Nephron (organoid): ENCODE data around the gene LAMA4.
"Not testable (repeated sequence)": the region's sequence is repeated elsewhere in the genome, so short reads cannot be mapped to it uniquely, and the experiment has no call there.

Experiments used
- H3K27ac Mint-ChIP-seq, 3 experiments: 2 replicates each; pipeline ENCODE4 v1.8.0; 2020; ENCODE audit warnings: mixed read lengths in 3 of 3, mild to moderate bottlenecking in 2 of 3, moderate library complexity in 1 of 3
- H3K27me3 Mint-ChIP-seq: 2 replicates; pipeline ENCODE4 v1.8.0; 2021; ENCODE audit warnings: low read depth, mild to moderate bottlenecking, moderate library complexity, mixed read lengths
- H3K36me3 Mint-ChIP-seq: 2 replicates; pipeline ENCODE4 v1.8.0; 2020; ENCODE audit warnings: low read depth, mixed read lengths
- H3K4me1 Mint-ChIP-seq: 2 replicates; pipeline ENCODE4 v1.8.0; 2020; ENCODE audit warnings: mixed read lengths
- H3K4me3 Mint-ChIP-seq, 3 experiments: 2 replicates each; pipeline ENCODE4 v1.8.0; 2020; ENCODE audit warnings: mild to moderate bottlenecking in 3 of 3, mixed read lengths in 3 of 3, moderate library complexity in 2 of 3
- H3K9me3 Mint-ChIP-seq: 2 replicates; pipeline ENCODE4 v1.8.0; 2020; ENCODE audit warnings: mixed read lengths
- TF ChIP-seq, protein P1 (sequence below), 3 experiments: fragments of 200-600 bp; sonication (generic); IDR thresholded peaks; one replicate each; pipeline ENCODE4 v1.5.0; 2021; ENCODE audit warnings: antibody characterized with exemption in 3 of 3; ENCODE audit not compliant: unreplicated experiment in 3 of 3

LAMA4 gene

DNA sequence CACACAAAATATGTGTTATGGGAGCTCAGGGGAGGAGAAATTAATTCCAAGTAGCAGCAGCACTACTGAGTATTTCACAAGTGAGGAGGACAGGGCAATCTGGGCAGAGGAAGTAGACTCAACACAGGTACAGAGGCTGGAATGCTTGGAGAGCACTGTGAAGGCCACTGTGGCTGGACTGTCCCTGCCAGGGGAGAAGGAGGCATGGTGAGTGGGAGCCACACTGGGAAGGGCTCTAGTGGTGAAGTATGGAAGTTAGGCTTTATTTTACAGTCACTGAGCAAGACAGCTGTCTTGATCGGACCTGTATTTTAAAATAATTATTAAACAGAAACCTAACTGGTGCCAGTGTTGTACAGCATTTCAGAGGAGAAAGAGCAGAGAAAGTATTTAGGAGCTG lies 138.1 kb downstream of the LAMA4 start:
- no peak overlapping the region for H3K4me3 Mint-ChIP-seq

DNA sequence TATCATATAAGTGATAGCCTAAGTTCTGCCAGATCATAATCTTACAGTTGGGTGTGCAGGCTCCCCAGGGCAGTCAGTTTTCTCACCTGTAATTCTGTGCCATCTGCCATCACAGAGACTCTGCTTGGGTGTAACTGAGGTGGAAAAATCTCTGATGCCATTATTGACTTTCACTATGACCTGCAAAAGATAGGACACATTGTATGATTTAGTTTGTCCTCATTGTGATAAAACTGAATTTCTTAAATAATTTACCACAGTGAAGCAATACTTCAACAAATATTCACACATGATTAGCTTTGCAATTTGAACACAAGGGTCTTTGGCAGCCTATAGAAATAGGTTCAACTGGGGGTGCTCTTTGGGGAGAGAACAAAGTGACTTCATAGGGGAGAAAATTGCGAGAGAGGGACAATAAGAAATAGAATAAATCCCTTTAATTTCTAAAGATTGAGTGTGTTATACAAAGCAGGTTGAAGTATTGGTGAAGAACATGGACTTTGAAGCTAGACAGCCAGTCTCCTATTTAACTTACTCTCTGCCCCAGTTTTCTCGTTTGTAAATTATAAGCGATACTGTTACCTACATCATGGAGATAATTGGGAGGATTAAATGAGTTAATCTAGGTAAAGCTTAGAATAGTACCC lies 139.7 kb downstream of the LAMA4 start:
- no peaks in the 10 kb centered on the region for H3K9me3 Mint-ChIP-seq
- H3K4me1 Mint-ChIP-seq: peaks cover 27% of the 10 kb centered on the region
- no peaks in the 10 kb centered on the region for H3K27me3 Mint-ChIP-seq
- H3K4me3 Mint-ChIP-seq: no peak overlapping the region
- H3K36me3 Mint-ChIP-seq: peaks cover 47% of the 10 kb centered on the region
- TF ChIP-seq, protein P1, sequence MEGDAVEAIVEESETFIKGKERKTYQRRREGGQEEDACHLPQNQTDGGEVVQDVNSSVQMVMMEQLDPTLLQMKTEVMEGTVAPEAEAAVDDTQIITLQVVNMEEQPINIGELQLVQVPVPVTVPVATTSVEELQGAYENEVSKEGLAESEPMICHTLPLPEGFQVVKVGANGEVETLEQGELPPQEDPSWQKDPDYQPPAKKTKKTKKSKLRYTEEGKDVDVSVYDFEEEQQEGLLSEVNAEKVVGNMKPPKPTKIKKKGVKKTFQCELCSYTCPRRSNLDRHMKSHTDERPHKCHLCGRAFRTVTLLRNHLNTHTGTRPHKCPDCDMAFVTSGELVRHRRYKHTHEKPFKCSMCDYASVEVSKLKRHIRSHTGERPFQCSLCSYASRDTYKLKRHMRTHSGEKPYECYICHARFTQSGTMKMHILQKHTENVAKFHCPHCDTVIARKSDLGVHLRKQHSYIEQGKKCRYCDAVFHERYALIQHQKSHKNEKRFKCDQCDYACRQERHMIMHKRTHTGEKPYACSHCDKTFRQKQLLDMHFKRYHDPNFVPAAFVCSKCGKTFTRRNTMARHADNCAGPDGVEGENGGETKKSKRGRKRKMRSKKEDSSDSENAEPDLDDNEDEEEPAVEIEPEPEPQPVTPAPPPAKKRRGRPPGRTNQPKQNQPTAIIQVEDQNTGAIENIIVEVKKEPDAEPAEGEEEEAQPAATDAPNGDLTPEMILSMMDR (IDR thresholded peaks at IDR 0.05; ENCODE audit: unreplicated experiment in 3 of 3): no peak
- no peak overlapping the region for H3K27ac Mint-ChIP-seq

More for the DNA sequence above, 138.1 kb downstream of the LAMA4 start:
- H3K9me3 Mint-ChIP-seq: no peaks in the 10 kb centered on the region
- peaks cover 24% of the 10 kb centered on the region for H3K4me1 Mint-ChIP-seq
- H3K27ac Mint-ChIP-seq: peak overlapping the region in 1 of 3 experiments; percentile 30
- H3K27me3 Mint-ChIP-seq: no peaks in the 10 kb centered on the region
- peaks cover 55% of the 10 kb centered on the region for H3K36me3 Mint-ChIP-seq
- TF ChIP-seq, protein P1 (IDR thresholded peaks at IDR 0.05; ENCODE audit: unreplicated experiment in 3 of 3): no peak

GRCh38 chr6:112113918-112114317 lies 140.4 kb downstream of the LAMA4 start:
- peaks cover 34% of the 10 kb centered on the region for H3K4me1 Mint-ChIP-seq
- no peaks in the 10 kb centered on the region for H3K9me3 Mint-ChIP-seq
- TF ChIP-seq, protein P1 (IDR thresholded peaks at IDR 0.05; ENCODE audit: unreplicated experiment in 3 of 3): no peak
- H3K27ac Mint-ChIP-seq: peak overlapping the region; percentile 8 to 85 (median 44)
- peaks cover 45% of the 10 kb centered on the region for H3K36me3 Mint-ChIP-seq
- H3K27me3 Mint-ChIP-seq: no peaks in the 10 kb centered on the region
- H3K4me3 Mint-ChIP-seq: no peak overlapping the region

DNA sequence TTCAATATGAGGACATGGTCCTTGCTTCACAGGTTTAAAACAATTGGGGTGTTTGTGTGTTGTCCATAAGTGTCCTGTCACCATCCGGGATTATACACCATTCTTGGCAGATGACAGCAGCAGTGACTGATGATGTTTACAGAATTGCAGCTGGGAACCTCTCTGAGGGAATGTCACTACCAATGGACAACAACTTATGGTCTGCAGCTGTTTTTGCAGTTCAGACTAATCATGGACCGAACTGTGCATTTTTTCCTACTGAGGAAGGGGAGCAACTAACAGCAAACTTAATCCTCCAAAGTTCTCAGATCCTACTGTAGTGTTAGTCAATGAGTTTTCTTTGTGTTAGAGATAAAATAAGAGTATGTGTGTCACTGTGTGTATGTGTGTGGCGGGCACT lies 140.9 kb downstream of the LAMA4 start:
- Mint-ChIP-seq H3K4me1 (peaks cover 35% of the 10 kb centered on the region), H3K36me3 (peaks cover 44% of the 10 kb centered on the region), H3K9me3 (no peaks in the 10 kb centered on the region), H3K27me3 (no peaks in the 10 kb centered on the region), H3K27ac (peak overlapping the region; percentile 8 to 85 (median 44)), H3K4me3 (no peak overlapping the region)
- TF ChIP-seq, protein P1 (IDR thresholded peaks at IDR 0.05; ENCODE audit: unreplicated experiment in 3 of 3): no peak

DNA sequence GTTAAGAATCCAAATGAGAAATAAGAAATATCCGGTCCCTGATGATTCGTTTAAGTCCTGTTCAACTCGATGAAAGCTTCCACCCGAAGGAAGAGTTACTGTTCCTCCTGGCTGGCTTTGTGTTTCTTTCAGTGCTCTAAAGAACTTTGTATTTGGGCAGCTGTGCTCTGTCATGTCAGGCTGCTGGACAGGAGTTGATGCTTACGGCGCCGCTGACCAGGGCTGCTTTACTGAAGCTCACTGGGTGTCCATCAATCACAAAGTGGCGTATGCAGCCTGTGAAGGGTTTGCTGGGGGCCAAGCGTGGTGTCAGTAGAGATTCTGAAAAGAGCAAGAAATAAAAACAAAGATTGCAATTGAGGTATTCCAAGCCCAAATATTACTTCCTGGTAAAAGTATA lies 145.1 kb downstream of the LAMA4 start:
- TF ChIP-seq, protein P1 (IDR thresholded peaks at IDR 0.05; ENCODE audit: unreplicated experiment in 3 of 3): no peak
- no peaks in the 10 kb centered on the region for H3K27me3 Mint-ChIP-seq
- H3K4me1 Mint-ChIP-seq: peaks cover 35% of the 10 kb centered on the region
- peaks cover 18% of the 10 kb centered on the region for H3K9me3 Mint-ChIP-seq
- peaks cover 55% of the 10 kb centered on the region for H3K36me3 Mint-ChIP-seq
- no peak overlapping the region for H3K4me3 Mint-ChIP-seq
- H3K27ac Mint-ChIP-seq: peak overlapping the region in 2 of 3 experiments; percentile 23 to 86

GRCh38 chr6:112106562-112106961 lies 147.8 kb downstream of the LAMA4 start:
- Mint-ChIP-seq H3K27me3 (no peaks in the 10 kb centered on the region), H3K4me3 (no peak overlapping the region), H3K27ac (no peak overlapping the region), H3K36me3 (peaks cover 60% of the 10 kb centered on the region), H3K9me3 (peaks cover 20% of the 10 kb centered on the region), H3K4me1 (peaks cover 13% of the 10 kb centered on the region)
- TF ChIP-seq, protein P1 (IDR thresholded peaks at IDR 0.05; ENCODE audit: unreplicated experiment in 3 of 3): no peak

GRCh38 chr6:112106026-112106425 lies 148.3 kb downstream of the LAMA4 start:
- H3K27ac Mint-ChIP-seq, H3K27me3 Mint-ChIP-seq, H3K4me3 Mint-ChIP-seq: not testable (repeated sequence)
- H3K9me3 Mint-ChIP-seq: peaks cover 20% of the 10 kb centered on the region
- H3K36me3 Mint-ChIP-seq: peaks cover 65% of the 10 kb centered on the region
- peaks cover 11% of the 10 kb centered on the region for H3K4me1 Mint-ChIP-seq
